ENCODE results near the gene C18orf54. TPM values are rescaled to one million over a fixed set of nuclear protein-coding genes. Genes with fewer than 3 reads are reported as not detected.

Gene C18orf54
- total RNA-seq, 4 donors from 2014 or later, result 0.84 to 1.7 (median 1.1) TPM

- DNase-seq (ENCODE audit: extremely low spot score), result no peak
- no peaks in the 10 kb centered on the region for H3K4me1 ChIP-seq
- no peaks in the 10 kb centered on the region for H3K9me3 ChIP-seq
- TF ChIP-seq EP300 (IDR thresholded peaks at IDR 0.05), result no peak
- TF ChIP-seq POLR2A (IDR thresholded peaks at IDR 0.05; ENCODE audit: low read depth), result no peak
- no peak for TF ChIP-seq POLR2AphosphoS5 (IDR thresholded peaks at IDR 0.05)
- TF ChIP-seq, protein P1, sequence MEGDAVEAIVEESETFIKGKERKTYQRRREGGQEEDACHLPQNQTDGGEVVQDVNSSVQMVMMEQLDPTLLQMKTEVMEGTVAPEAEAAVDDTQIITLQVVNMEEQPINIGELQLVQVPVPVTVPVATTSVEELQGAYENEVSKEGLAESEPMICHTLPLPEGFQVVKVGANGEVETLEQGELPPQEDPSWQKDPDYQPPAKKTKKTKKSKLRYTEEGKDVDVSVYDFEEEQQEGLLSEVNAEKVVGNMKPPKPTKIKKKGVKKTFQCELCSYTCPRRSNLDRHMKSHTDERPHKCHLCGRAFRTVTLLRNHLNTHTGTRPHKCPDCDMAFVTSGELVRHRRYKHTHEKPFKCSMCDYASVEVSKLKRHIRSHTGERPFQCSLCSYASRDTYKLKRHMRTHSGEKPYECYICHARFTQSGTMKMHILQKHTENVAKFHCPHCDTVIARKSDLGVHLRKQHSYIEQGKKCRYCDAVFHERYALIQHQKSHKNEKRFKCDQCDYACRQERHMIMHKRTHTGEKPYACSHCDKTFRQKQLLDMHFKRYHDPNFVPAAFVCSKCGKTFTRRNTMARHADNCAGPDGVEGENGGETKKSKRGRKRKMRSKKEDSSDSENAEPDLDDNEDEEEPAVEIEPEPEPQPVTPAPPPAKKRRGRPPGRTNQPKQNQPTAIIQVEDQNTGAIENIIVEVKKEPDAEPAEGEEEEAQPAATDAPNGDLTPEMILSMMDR (IDR thresholded peaks at IDR 0.05), result no peak
- H3K4me3 ChIP-seq, result no peak overlapping the region
- intact Hi-C loops (cut with DNase I), result no loop called here
- no peaks in the 10 kb centered on the region for H3K36me3 ChIP-seq
- no peaks in the 10 kb centered on the region for H3K27me3 ChIP-seq
- 85% methylated on average over 1 of the region's 1 CpG for WGBS
- H3K27ac ChIP-seq (replicated peaks in 1 of 4), result no peak overlapping the region
Measured at GRCh38 chr18:54351186-54351585, 6.5 kb upstream of the C18orf54 start.

- H3K9me3 ChIP-seq, result no peaks in the 10 kb centered on the region
- TF ChIP-seq POLR2A (IDR thresholded peaks at IDR 0.05; ENCODE audit: low read depth) (no peak), EP300 (IDR thresholded peaks at IDR 0.05) (no peak), POLR2AphosphoS5 (IDR thresholded peaks at IDR 0.05) (no peak)
- TF ChIP-seq, protein P1 (IDR thresholded peaks at IDR 0.05), result no peak
- DNase-seq (ENCODE audit: extremely low spot score), result peak; percentile 92
- H3K27me3 ChIP-seq, result no peaks in the 10 kb centered on the region
- H3K4me1 ChIP-seq, result peaks cover 0 to 19% (median 15%) of the 10 kb centered on the region in 4 donors
- WGBS, result 6% methylated on average over 7 of the region's 15 CpGs
- H3K36me3 ChIP-seq, result peaks cover 0 to 4% (median 0%) of the 10 kb centered on the region in 4 donors
- peak overlapping the region; percentile 67 to 78 (median 74) for H3K4me3 ChIP-seq
- peak overlapping the region; percentile 42 to 68 (median 54) for H3K27ac ChIP-seq (replicated peaks in 1 of 4)
- intact Hi-C loops (cut with DNase I), result no loop called here
Measured at GRCh38 chr18:54357082-54357659, 535 bp upstream of the C18orf54 start.

DNA sequence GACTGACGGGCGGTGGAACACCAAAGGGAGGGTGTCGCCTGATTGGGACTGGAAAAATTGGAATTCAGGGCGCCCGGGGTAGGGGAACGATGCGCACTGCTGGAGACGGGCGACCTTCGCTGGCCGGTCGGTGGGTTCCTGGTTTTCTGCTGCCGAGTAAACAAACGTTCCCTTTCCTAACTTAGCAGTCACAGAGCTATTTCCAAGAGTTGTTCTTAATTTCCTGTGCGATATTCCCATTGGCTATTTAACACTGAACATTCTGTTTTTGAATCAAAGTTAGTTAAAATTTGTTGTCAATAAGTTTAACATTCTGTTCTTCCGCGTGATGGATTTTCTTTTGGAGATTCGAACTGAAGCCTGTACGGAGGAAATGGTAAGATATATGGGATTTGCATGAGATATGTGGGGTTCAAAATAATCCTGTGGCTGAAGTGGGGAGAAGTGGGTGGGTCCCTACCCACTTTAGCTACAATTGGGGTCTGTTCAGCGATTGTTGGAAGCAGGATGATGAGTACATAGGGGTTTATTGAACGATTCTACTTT lies 862 bp downstream of the C18orf54 start:
- peaks cover 0 to 19% (median 15%) of the 10 kb centered on the region in 4 donors for H3K4me1 ChIP-seq
- H3K36me3 ChIP-seq, result peaks cover 0 to 4% (median 0%) of the 10 kb centered on the region in 4 donors
- peak overlapping the region; percentile 67 to 78 (median 74) for H3K4me3 ChIP-seq
- TF ChIP-seq POLR2AphosphoS5 (IDR thresholded peaks at IDR 0.05), result no peak
- no peak for TF ChIP-seq EP300 (IDR thresholded peaks at IDR 0.05)
- TF ChIP-seq, protein P1 (IDR thresholded peaks at IDR 0.05), result no peak
- no peak for TF ChIP-seq POLR2A (IDR thresholded peaks at IDR 0.05; ENCODE audit: low read depth)
- no peak for DNase-seq (ENCODE audit: extremely low spot score)
- intact Hi-C loops (cut with DNase I), result no loop called here
- H3K27ac ChIP-seq (replicated peaks in 1 of 4), result peak overlapping the region in 2 of 4 donors; percentile 64 to 68
- H3K9me3 ChIP-seq, result no peaks in the 10 kb centered on the region
- H3K27me3 ChIP-seq, result no peaks in the 10 kb centered on the region
- under 1% methylated on average over 21 of the region's 21 CpGs for WGBS

DNA sequence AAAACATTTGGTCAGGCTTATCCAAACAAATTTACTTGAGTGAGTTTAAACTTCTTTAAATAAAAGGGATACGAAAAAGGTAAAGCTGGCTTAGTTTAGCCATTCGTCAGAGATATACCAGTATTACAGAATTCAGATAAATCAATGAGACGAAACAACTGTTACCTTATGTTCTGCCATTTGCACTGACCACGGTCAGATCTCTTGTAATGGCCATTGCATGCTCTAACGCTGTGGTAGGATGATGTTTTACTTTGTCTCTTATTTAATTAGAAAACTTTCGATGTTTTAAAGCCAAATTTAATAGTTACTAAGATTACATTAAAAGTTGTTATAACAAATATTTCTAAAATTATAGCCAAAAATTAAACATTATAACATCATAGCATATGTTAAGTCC lies 1.5 kb downstream of the C18orf54 start:
- DNase-seq (ENCODE audit: extremely low spot score), result no peak
- TF ChIP-seq, protein P1 (IDR thresholded peaks at IDR 0.05), result no peak
- TF ChIP-seq POLR2A (IDR thresholded peaks at IDR 0.05; ENCODE audit: low read depth) (no peak), POLR2AphosphoS5 (IDR thresholded peaks at IDR 0.05) (no peak), EP300 (IDR thresholded peaks at IDR 0.05) (no peak)
- H3K4me1 ChIP-seq, result peaks cover 0 to 19% (median 15%) of the 10 kb centered on the region in 4 donors
- no peaks in the 10 kb centered on the region for H3K27me3 ChIP-seq
- H3K4me3 ChIP-seq, result peak overlapping the region; percentile 67 to 78 (median 74)
- no peaks in the 10 kb centered on the region for H3K9me3 ChIP-seq
- H3K27ac ChIP-seq (replicated peaks in 1 of 4), result no peak overlapping the region
- peaks cover 0 to 4% (median 0%) of the 10 kb centered on the region in 4 donors for H3K36me3 ChIP-seq
- WGBS, result 61% methylated on average over 6 of the region's 6 CpGs
- intact Hi-C loops (cut with DNase I), result no loop called here

Measured in esophagus muscularis mucosa (tissue), 4 donors.